ENCODE results near the gene SDHAF4.
A peak's percentile ranks its signal among the peaks of the same experiment; 100 is the strongest.
"Not testable (repeated sequence)": the region's sequence is repeated elsewhere in the genome, so short reads cannot be mapped to it uniquely, and the experiment has no call there.

SDHAF4 gene

GRCh38 chr6:70566751-70567382, at the start of gene SDHAF4:
SDHAF4 (plus strand) TSS chr6:70566930; CDS start chr6:70566941, 11 bp downstream.
- peak; percentile 95 for DNase-seq

DNA sequence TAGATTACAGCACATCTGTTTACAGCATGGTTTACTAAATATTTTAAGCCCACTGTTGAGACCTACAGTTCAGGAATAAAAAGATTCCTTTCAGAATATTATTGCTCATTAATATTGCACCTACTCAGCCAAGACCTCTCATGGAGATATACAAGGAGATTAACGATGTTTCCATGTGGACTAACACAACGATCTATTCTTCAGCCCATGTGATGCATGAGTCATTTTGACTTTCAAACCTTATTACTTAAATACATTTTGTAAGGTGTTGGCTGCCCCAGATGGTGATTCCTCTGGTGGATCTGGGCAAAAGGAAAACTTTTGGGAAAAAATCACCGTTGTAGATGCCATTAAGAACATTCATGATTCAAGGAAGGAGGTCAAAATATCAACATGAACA, 48.0 kb upstream of the SDHAF4 start:
- peak; percentile 7 for DNase-seq

- peak; percentile 40 for DNase-seq
Observed at GRCh38 chr6:70520575-70520974, 46.2 kb upstream of the SDHAF4 start.

GRCh38 chr6:70524721-70525286, 41.9 kb upstream of the SDHAF4 start:
- DNase-seq = no peak

- no peak for DNase-seq
Observed at GRCh38 chr6:70527071-70527737, 39.5 kb upstream of the SDHAF4 start.

- no peak for DNase-seq
Observed at GRCh38 chr6:70530023-70530422, 36.7 kb upstream of the SDHAF4 start.

- no peak for DNase-seq
Observed at GRCh38 chr6:70531133-70531532, 35.6 kb upstream of the SDHAF4 start.

DNA sequence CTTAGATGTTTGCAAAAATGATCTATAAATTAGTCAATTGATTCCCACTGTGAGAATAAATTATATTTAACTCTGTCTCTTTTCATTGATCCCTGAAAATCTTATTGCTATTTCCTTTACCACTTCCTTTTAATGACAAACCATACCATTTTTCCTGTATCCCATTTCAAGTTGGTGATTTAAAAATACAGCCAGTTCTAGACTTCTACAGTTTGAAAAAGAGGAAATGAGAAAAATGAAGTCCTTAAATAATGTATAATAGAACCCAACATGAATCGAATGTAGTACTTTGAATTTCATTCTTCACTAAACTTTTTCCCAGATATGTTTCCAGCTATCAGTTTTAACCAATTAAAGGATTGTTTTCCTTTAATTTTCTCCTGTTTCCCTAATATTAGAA, 29.5 kb upstream of the SDHAF4 start:
- no peak for DNase-seq

- DNase-seq = no peak
Observed at GRCh38 chr6:70538376-70538775, 28.4 kb upstream of the SDHAF4 start.

DNA sequence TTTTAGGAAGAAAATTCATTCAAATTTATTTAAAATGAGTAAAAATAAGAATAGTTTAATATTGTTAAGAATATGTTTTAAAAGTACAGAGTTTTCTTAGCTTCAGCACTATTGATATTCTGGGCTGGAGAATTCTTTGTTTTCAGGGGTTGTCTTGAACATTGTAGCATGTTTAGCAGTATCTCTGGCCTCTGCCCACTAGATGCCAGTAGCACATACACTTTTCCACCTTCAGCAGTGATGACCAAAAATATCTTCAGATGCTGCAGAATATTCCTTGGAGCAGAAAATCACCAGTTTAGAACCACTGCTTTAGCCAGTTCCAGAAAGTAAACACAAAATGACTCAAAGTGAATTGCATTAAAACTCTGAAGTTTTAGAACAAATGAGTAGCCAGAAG, 19.4 kb upstream of the SDHAF4 start:
- DNase-seq = peak; percentile 25

- no peak for DNase-seq
Observed at GRCh38 chr6:70547905-70548304, 18.8 kb upstream of the SDHAF4 start.

DNA sequence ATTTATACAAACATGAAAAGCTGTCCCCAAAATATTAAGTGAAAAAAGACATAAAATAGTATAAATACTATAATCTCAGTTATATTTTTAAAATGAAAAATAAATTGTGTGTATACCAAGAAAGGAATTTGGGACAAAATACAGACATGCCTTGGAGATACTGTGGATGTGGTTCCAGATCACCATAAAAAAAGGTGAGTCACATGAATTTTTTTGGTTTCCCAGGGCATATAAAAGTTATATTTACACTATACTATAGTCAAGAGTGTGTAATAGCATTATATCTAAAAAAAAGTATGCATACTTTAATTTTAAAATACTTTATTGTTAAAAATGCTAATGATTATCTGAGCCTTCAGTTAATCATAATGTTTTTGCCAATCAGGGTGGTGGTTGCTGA, 17.4 kb upstream of the SDHAF4 start:
- DNase-seq = no peak

- DNase-seq = no peak
Observed at GRCh38 chr6:70551566-70551965, 15.2 kb upstream of the SDHAF4 start.

DNA sequence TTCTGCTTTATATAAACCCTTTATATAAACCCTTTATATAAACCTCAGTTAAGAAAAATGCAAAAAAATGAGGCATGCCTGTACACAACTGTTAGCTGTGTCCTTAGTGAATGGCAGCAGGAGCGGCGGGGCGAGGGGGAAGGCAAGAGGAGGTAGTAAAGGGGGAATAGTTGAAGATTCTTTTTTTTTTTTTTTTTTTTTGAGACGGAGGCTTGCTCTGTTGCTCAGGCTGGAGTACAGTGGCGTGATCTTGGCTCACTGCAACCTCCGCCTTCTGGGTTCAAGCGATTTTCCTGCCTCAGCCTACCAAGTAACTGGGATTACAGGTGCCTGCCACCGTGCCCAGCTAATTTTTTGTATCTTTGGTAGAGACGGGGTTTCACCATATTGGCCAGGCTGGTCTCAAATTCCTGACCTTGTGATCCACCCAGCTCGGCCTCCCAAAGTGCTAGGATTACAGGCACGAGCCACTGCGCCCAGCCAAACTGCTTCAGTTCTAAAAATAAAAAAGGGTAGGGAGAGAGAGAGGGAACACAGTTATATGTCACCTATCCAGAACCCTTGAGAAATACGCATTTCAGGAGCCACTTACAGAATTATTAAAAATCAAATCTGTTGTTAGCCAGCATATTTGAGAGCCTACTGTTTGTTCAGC, 14.3 kb upstream of the SDHAF4 start:
- not testable (repeated sequence) for DNase-seq

GRCh38 chr6:70552974-70553373, 13.8 kb upstream of the SDHAF4 start:
- no peak for DNase-seq

DNA sequence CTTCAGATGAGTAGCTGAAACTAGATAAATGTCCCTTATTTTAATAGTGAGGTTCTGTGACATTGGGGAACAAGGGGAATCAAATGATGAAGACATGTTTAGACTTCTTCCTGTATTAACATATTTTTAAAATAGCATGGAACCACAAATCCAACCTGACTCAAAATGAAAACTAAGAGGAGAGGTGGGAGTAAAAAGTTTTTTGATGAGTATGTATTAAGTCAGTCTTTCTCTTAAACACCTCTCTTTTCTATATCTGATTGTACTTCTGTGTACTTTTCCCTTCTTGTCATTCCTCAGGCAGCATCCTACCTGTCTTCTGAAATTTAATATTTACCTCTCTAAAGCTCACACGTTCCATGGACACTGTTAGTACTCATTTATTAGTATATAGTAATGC, 8.7 kb upstream of the SDHAF4 start:
- DNase-seq = no peak

- DNase-seq = not testable (repeated sequence)
Observed at GRCh38 chr6:70562401-70562800, 4.3 kb upstream of the SDHAF4 start.

DNA sequence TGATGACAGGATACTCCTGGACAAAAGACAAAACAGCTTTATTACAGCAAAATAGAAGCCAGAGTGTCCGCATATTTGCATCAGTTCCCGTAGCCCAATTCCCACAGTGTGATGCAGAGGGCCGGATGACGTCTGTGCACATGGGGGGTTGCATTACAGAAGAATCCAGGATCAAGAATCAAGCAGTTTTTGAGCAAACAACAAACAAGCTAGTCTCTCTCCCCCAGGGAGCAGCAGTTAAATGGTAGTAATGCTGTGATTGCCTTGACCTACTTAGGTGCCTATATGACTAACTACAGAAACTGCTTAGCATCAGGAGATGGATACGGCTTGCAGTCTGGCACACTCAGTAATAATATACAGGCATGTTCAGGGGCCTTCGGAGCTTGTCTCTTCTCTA, 3.2 kb upstream of the SDHAF4 start:
- peak; percentile 56 for DNase-seq

DNA sequence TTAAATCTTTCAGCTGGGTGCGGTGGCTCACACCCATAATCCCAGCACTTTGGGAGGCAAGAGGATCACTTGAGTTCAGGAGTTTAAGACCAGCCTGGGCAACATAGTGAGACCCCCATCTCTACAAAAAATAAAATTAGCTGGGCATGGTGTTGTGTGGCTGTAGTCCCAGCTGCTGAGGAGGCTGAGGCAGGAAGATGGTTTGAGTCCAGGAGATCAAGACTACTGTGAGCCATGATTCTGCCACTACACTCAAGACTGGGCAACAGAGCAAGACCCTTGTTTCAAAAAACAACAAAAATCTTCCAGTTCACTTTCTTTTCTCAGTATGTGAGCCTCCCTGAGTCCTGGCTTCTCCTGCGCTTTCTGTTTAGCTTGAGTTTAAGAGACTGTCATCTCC, 7.9 kb downstream of the SDHAF4 start:
- no peak for DNase-seq

DNA sequence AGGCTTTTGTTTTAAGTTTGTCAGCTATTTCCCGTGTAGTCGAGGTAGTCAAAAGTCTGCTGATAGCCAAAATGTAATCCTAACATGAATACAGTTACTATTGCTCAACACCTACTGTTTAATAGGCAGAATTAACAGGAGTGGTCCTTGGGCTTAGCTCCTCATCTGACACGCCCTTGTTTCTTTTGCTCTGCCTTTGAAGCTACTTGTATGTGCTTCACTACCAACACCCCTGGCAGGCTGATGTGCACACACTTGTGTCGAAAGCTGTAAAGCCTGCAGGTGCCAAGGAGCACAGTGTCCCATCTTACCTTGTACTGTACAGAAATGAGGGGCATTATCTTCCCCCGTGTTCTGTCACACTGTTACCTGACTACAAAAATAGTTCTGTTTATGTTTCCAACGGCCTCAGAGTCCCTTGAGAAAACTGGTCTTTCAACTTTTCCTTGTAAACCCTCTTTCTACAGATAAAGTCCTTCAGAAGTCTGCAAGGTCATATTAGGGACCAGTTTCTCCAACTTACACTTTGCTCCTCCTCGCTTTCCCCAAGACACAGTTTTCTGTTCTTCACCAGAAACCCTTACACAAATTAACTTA, 9.3 kb downstream of the SDHAF4 start:
- DNase-seq = peak; percentile 13

- no peak for DNase-seq
Observed at GRCh38 chr6:70586114-70586513, 19.4 kb downstream of the SDHAF4 start.

DNA sequence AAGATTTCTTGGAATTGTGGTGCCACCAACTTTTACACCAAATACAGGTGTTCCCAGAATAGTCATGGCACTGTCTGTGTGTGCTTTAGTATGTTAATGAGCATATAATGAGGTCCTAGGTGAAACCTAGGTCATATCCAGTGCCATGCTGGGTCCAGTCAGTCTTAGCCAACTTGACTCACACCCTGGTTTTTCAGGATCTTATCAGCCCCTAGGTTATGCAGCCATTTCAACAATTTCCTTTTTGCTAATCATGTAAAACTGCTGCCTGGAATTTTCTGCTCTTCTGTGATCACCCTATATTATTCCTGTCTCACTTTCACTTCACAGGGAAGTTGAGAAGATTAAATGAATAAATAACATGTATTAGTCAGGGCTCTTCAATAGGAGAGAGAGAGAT, 23.7 kb downstream of the SDHAF4 start:
- DNase-seq = no peak

DNA sequence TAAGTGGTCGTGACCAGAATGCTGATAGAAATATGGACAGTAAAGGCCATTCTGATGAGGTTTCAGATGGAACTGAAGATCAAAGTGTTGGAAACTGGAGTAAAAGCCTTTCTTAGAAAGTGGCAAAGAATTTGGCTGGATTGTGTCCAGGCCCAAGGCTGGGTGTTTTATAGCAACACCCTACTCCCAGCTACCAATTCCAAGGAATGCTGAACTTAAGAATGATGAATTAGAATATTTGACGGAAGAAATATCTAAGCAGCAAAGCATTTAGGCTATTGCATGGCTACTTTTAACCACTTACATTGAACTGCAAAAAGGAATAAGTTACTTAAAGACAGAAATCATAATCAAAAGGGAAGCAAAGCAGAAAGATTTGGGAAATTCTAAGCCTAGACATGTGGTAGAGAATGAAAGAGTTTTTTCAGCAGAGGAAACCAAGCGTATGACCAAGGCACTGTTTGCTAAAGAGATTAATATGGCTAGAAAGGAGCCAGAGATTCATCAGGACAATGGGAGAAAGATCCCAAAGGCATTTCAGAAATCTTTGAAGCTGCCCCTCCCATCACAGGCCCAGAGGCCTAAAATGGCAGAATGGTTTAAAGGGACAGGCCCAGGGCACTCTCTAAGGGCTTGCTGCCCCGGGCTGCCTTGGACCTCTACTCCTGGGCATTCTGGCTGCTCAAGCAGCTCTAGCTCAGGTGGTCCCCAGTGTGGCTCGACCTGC, 25.8 kb downstream of the SDHAF4 start:
- no peak for DNase-seq
